ENCODE results near the gene TMEM30A.

TMEM30A gene

DNA sequence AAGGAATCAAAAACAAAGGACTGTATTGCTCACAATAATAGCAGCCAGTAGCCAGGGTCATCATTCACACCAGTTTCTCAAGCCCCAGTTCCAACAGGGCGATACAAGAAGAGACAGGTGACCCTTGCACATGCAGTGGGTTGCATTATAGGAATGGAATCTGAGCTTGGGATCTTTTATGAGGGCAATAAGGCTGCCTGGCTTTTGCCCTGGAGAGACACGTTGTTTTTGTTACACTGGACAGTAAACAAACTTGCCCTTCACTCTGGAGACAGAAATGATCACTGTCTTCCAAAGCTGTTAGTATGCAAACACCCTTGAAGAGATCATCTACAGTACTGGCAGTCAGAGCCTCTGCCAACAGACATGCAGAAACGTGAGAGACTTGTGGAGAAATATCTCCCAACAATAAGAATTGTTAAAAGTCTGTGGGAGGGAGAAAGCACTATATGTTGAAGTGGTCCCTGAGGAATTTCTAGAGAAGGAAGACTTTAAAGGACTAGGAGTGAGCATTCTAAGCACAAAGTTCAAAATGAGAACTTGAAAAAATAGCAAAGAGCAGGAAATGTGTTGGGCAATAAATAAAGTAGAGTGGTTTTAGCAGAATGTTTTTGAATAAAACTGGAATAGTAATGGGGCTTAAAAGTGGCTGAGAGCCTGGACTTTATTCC is 72.5 kb downstream of the TMEM30A start:
- no peak for DNase-seq

DNA sequence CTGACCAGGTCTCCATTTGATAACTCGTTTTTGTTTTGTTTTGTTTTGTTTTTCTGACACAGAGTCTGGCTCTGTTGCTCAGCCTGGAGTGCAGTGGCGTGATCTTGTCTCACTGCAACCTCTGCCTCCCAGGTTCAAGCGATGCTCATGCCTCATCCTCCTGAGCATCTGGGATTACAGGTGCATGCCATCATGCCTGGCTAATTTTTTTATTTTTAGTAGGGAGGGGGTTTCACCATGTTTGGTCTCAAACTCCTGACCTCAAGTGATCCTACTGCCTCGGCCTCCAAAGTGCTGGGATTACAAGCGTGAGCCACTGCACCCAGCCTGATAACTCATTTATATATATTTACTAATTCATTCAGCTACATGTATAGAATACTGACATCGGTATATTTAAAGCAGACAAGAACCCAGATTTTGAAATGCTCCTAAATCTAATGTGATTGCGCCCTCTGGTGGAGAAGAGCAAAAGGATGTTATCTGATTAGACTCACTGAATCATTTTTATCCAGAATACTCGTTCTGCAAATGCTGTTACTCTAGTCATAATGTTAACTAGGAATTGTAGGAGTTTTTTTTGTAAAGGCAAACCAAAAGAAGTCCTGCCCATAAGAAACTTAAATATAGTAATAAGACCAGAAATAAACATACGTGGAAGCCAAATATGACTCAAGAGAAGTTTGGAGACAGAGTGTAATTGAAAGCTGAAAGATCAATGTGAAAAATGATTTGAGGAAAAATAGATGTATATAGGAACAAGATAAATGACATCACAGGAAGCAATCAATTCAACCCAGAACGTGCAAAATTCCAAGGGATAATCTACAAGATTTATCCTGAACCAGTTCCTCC is 73.5 kb downstream of the TMEM30A start:
- DNase-seq, result no peak

DNA sequence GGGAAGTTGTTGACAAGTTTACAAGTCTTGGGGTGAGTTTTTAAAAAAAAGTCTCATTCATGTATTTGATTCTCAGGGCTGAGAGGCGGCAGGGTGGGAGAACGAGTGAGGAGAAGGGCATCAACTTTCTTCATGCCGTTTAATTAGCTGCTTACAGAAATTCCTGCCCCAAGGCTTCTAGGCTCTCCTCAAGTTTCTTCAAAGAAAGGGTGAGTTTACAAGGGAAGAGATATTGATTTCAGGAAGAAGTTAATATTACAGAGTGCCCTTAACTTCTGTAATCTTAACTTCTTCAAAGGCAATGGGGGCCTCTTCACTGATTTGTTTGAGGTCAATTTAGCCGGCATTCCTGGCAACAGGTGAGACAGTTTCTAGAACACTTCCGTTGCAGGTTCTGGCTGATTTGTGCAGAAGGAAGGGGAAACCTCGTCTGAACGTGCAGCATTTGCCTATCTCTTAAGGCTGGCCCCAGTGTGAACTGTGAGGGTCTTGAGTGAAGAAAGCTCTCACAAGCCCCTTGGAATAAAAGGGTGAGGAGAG is 75.3 kb downstream of the TMEM30A start:
- no peak for DNase-seq

DNA sequence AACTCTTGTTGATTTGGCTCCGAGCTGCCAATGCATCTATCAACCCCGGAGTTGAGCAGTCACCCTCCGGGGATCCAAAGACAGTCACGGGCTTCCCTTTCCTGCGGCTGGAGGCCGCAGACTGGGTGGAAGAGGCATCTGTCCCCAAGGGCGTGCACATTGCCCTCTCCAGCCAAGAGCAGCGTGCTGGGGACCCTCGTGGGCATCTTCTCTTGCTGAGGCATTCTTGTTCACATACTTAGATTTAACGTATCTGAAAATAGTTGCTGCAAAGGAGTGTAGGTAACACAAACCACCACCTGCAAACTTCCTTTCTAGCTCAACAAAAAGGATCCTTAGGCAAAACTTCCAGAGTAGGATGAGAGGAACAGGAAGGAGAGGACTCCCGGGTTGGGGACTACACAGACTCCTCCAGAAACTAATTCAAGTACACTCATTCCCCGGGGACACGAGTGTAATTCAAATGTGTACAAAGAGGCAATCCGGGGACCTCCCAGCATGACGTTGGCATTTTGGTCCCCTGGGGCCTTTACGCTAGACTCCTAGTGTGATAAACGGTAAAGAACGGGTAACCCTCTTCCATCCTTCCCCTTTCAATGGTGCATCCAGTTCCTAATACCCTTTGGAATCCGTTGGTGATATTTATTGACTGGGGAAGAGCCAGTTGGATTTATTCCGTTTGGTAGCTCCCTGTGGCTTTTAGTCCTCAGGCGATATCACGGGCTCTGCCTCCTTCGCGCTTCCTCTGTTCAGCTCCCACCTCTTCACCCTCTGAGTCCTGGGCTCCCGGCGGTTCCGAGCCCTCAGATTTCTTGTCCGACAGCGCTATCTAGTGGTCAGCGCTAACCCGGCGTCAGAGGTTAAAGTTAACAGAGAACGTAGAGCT is 76.1 kb downstream of the TMEM30A start:
- peak; percentile 41 for DNase-seq

DNA sequence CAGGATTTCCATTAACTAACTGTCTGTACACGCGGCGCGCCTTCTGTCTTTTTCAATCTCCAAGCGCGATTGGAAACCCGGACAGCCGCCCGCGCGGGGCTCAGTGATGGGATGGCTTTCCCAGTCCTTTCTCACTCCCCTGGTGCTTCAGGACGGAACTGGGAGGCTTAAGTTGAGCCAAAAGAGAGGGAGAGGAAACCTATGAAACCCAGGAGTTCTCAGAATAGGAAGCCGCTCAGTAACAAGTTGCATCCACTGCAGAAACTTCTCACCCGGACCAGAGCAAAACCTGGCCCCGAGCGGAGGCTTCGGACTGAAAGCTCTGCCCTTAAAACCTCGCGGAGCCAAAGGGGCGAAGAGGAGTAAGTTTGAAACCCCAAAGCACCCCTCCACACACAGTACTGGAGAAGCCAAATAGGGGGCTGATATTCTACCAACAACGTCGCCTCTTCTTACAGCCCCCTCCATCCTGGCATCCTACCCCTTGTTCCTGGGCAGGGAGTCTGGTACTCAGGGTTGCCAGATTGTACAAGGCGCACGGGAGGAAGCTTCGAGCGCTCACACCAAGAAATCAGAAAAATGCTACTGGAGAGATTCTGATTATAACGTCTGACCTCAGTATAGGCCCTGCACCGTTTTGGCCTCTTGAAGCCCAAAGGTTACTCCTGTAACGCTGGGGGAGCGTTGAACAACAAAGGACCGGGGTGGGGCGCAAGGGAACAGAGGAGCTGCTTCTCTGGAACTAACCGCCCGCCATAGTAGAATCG is 77.8 kb downstream of the TMEM30A start:
- no peak for DNase-seq

DNA sequence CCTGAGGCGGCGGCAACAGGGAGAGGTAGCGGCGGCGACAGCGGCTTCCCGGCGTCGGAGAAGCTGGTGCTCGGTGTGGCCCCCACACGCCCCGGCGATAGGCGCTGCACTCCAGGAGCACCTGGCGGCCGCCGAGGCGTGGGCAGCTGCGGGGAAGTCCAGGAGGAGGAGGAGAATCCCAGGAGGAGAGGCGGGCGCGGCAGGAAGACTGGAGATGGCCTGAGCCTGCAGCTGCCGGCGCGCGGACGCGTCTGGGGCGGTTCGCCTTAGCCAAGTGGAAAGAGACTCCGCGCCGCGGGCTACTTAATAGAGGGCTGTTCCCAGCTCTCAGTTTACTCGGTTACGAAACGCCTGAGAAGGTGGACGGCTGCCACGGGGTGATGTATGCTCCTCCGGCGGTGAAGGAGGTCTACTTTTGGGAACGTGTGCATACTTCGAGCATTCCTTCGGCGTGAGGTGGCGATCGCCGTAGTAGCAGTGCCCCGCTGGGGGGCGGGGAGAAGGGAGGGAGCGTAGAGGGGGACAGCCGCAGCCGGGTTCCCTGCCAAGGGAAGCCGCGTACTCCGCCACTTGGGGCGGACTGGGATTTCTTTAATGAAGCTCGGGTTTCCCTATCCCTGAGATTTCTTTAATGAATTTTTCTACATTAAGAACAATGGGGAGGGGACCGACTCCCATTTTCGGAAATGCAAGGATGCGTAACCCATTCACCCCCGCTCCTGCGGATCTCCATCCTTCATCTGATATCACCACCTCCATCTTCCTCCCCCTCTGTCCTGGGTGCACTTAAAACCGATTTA is 78.6 kb downstream of the TMEM30A start, which contains the start of gene COL12A1:
COL12A1 (minus strand) TSS at position 278 of the 800 bp plus-strand sequence. CDS start 3,261 bp downstream, outside the sequence.
- peak; percentile 41 for DNase-seq

DNA sequence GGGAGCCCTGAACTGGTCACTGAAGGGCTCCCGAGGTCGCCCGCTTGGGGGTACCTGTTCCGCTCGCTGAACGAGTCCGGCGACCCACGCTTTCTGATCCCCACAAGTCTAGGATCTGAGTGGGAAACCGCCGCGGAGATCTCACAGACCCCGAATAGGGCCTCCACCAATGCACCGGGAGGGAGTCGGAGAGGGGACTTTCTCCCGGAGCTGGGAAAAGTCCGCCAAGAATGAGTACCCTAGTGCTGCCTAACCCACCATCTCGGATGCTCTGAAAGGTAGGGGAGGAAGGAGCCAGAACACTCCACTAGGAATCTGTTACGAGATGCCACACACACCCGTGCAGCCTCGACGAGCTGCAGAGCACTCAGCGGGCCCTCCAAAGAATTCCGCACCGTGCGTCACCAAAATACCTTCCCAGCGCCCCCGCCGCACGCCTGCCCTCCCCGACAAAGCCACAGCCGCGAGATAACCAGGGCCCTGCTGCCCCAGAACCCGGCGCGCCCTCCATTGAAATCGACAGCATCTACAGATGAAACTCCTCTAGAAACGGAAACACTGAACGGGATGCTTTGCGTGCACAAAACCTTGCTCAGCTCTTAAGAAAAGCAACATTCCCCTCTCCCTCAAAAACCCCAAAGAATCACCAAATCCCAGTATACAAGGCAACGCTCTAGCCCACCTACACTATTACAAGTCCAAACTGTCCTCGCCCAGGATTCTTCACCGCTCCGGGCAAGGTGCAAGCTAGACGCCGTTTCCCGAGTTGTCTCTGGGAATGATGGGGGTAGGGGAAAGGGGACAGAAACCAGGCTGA is 79.4 kb downstream of the TMEM30A start:
- DNase-seq, result no peak

DNA sequence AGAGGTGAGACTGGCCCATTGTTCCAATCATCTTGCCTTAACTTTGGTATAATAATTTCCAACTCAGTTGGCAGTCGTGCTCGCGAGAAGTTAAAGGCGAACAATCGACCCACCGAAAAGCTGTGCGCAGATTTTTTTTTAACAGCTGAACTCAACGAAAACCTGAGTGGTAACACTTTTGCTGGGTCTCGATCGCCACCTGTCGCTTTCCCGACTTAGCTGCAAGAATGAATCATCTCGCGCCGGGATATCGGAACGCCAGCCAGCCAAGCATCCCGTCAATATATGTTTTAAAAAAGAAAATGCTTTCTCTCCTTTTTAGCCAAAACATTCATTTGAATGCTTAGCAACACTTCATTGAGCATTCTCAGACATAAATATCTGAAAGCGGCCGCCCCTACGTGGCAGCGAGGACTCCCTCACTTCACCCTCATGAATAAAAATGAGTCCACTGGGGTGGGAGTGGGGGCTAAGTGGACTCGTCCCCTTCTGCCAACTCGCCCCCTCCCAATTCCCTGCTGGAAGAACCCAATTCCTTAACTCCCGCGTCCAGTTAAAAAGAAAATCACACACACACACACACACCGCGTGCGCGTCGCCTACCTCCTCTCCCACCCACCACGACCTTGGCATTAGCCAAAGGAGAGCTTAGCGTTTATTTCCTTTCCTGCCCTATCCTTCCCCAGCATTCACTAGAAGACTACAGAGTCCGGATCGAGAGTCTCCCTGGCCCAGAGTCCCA is 80.2 kb downstream of the TMEM30A start:
- DNase-seq, result peak; percentile 3

DNA sequence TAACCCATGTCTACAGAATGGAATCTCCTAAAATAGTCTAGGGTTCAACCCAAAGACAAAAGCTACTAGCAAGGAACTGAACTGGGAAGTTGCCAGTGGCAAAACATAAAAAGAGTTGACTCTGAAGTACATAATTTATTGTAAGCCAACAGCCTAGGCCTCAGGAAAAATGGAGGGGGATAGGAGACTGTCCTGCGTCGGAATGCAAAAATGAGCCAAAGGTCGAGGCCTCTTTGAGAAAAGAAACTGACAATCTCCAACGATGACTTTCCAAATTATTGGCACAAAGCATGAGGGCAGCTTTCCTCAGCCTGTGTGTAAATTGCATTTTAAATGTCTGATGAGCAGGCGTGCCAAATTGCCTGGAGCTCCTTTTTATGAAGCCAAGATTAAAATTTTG is 80.9 kb downstream of the TMEM30A start:
- DNase-seq, result no peak
